Nephron progenitor cell (in vitro differentiated cells): ENCODE results near the gene YKT6.

Experiments
- DNase-seq: peaks from one replicate; pipeline ENCODE4 v3.0.0; 2021
- H3K27ac Mint-ChIP-seq: 2 replicates; pipeline ENCODE4 v1.8.0; 2021; ENCODE audit warnings: mild to moderate bottlenecking, moderate library complexity, mixed read lengths
- H3K27me3 Mint-ChIP-seq: 2 replicates; pipeline ENCODE4 v1.8.0; 2021; ENCODE audit warnings: mild to moderate bottlenecking, low read depth, mixed read lengths; ENCODE audit not compliant: poor library complexity
- H3K36me3 Mint-ChIP-seq: 2 replicates; pipeline ENCODE4 v1.8.0; 2021; ENCODE audit warnings: low read depth, mixed read lengths
- H3K4me1 Mint-ChIP-seq: 2 replicates; pipeline ENCODE4 v1.8.0; 2021; ENCODE audit warnings: mixed read lengths
- H3K4me3 Mint-ChIP-seq: 2 replicates; pipeline ENCODE4 v1.8.0; 2021; ENCODE audit warnings: mild to moderate bottlenecking, moderate library complexity, mixed read lengths
- H3K9me3 Mint-ChIP-seq: 2 replicates; pipeline ENCODE4 v1.8.0; 2021; ENCODE audit warnings: mild to moderate bottlenecking, moderate library complexity, mixed read lengths
- CTCF ChIP-seq: fragments of 200-600 bp; sonication (generic); IDR thresholded peaks from 2 replicates; pipeline ENCODE4 v1.5.0; 2021; ENCODE audit warnings: antibody characterized with exemption

YKT6 gene

GRCh38 chr7:44224080-44224973 is 23.5 kb downstream of the YKT6 start:
- Mint-ChIP-seq H3K4me3 (no peak overlapping the region), H3K36me3 (no peaks in the 10 kb centered on the region), H3K27ac (no peak overlapping the region), H3K4me1 (peaks cover 28% of the 10 kb centered on the region), H3K9me3 (no peaks in the 10 kb centered on the region), H3K27me3 (peaks cover 9% of the 10 kb centered on the region)
- DNase-seq, result no peak
- no peak for TF ChIP-seq CTCF

GRCh38 chr7:44224974-44225565 is 24.3 kb downstream of the YKT6 start:
- Mint-ChIP-seq H3K4me3 (no peak overlapping the region), H3K9me3 (no peaks in the 10 kb centered on the region), H3K27me3 (peaks cover 9% of the 10 kb centered on the region), H3K36me3 (no peaks in the 10 kb centered on the region), H3K4me1 (peaks cover 28% of the 10 kb centered on the region), H3K27ac (no peak overlapping the region)
- TF ChIP-seq CTCF, result no peak
- DNase-seq, result no peak

- peaks cover 28% of the 10 kb centered on the region for H3K4me1 Mint-ChIP-seq
- DNase-seq, result no peak
- no peaks in the 10 kb centered on the region for H3K36me3 Mint-ChIP-seq
- H3K27me3 Mint-ChIP-seq, result peaks cover 9% of the 10 kb centered on the region
- TF ChIP-seq CTCF, result no peak
- H3K4me3 Mint-ChIP-seq, result no peak overlapping the region
- H3K27ac Mint-ChIP-seq, result no peak overlapping the region
- no peaks in the 10 kb centered on the region for H3K9me3 Mint-ChIP-seq
Observed at GRCh38 chr7:44225566-44226395, 25.0 kb downstream of the YKT6 start.

- TF ChIP-seq CTCF, result no peak
- DNase-seq, result no peak
- Mint-ChIP-seq H3K27ac (no peak overlapping the region), H3K36me3 (no peaks in the 10 kb centered on the region), H3K9me3 (no peaks in the 10 kb centered on the region), H3K27me3 (peaks cover 9% of the 10 kb centered on the region), H3K4me3 (no peak overlapping the region), H3K4me1 (peaks cover 24% of the 10 kb centered on the region)
Observed at GRCh38 chr7:44226396-44226753, 25.6 kb downstream of the YKT6 start.

- no peak overlapping the region for H3K27ac Mint-ChIP-seq
- no peaks in the 10 kb centered on the region for H3K36me3 Mint-ChIP-seq
- TF ChIP-seq CTCF, result no peak
- peaks cover 21% of the 10 kb centered on the region for H3K4me1 Mint-ChIP-seq
- H3K4me3 Mint-ChIP-seq, result no peak overlapping the region
- peaks cover 9% of the 10 kb centered on the region for H3K27me3 Mint-ChIP-seq
- no peaks in the 10 kb centered on the region for H3K9me3 Mint-ChIP-seq
- DNase-seq, result no peak
Observed at GRCh38 chr7:44227911-44228310, 27.1 kb downstream of the YKT6 start.
